Neural cell (in vitro differentiated cells): Measurements from ENCODE around the gene CIB1. TPM values are rescaled to one million over a fixed set of nuclear protein-coding genes. Genes with fewer than 3 reads are reported as not detected.
A peak's percentile ranks its signal among the peaks of the same experiment; 100 is the strongest.

ENCODE experiments used
- H2AFZ ChIP-seq: fragments of 200-600, 300-800 bp; sonication (generic), shearing (Covaris generic); 2 replicates; pipeline ENCODE4 v1.6.0; 2014; ENCODE audit warnings: low read depth, mild to moderate bottlenecking, antibody characterized with exemption, low read length, moderate library complexity
- H3F3A ChIP-seq: fragments of 200-600 bp; shearing (Covaris generic); 2 replicates; pipeline ENCODE4 v1.6.1; 2016; ENCODE audit warnings: mild to moderate bottlenecking, moderate library complexity, mixed read lengths, antibody characterized with exemption, low read length; ENCODE audit not compliant: insufficient read depth, poor library complexity, severe bottlenecking
- H3K27ac ChIP-seq: fragments of 200-600, 300-800 bp; sonication (generic), shearing (Covaris generic); 2 replicates; pipeline ENCODE4 v1.5.1; 2014; ENCODE audit warnings: mild to moderate bottlenecking, low read length, moderate library complexity
- H3K27me3 ChIP-seq: fragments of 300-800, 200-600 bp; sonication (generic), shearing (Covaris generic); 2 replicates; pipeline ENCODE4 v1.6.0; 2014; ENCODE audit warnings: mild to moderate bottlenecking, low read depth, low read length, moderate library complexity; ENCODE audit not compliant: insufficient read depth
- H3K36me3 ChIP-seq: fragments of 300-800, 200-600 bp; sonication (generic), shearing (Covaris generic); 2 replicates; pipeline ENCODE4 v1.5.1; 2014; ENCODE audit warnings: mild to moderate bottlenecking, antibody characterized with exemption, low read length, moderate library complexity; ENCODE audit not compliant: insufficient read depth
- H3K4me2 ChIP-seq: fragments of 300-800, 200-600 bp; sonication (generic), shearing (Covaris generic); 2 replicates; pipeline ENCODE4 v1.6.0; 2014; ENCODE audit warnings: mild to moderate bottlenecking, low read length
- H3K4me3 ChIP-seq: fragments of 300-800, 200-600 bp; sonication (generic), shearing (Covaris generic); 2 replicates; pipeline ENCODE4 v1.5.1; 2014; ENCODE audit warnings: mild to moderate bottlenecking, low read length, moderate library complexity
- H3K79me2 ChIP-seq: fragments of 200-600 bp; shearing (Covaris generic); replicated peaks from 2 replicates; pipeline ENCODE4 v1.6.0; 2014; ENCODE audit warnings: mild to moderate bottlenecking, low read length, moderate library complexity; ENCODE audit not compliant: insufficient read depth
- H3K9ac ChIP-seq: fragments of 300-800, 200-600 bp; sonication (generic), shearing (Covaris generic); 2 replicates; pipeline ENCODE4 v1.6.1; 2016; ENCODE audit warnings: mild to moderate bottlenecking, low read length, mixed read lengths
- H3K9me2 ChIP-seq: fragments of 200-600 bp; shearing (Covaris generic); 2 replicates; pipeline ENCODE4 v1.6.1; 2016; ENCODE audit warnings: mild to moderate bottlenecking, low read length, mixed read lengths; ENCODE audit not compliant: insufficient read depth
- H3K9me3 ChIP-seq: fragments of 200-600, 300-800 bp; sonication (generic), shearing (Covaris generic); 2 replicates; pipeline ENCODE4 v1.6.1; 2016; ENCODE audit warnings: mild to moderate bottlenecking, mixed run types, low read length, moderate library complexity, mixed read lengths
- H4K20me1 ChIP-seq: fragments of 200-600 bp; shearing (Covaris generic); 2 replicates; pipeline ENCODE4 v1.6.1; 2016; ENCODE audit warnings: mild to moderate bottlenecking, mixed run types; ENCODE audit not compliant: insufficient read depth
- EP300 ChIP-seq: fragments of 450-650 bp; conservative IDR thresholded peaks from 2 replicates; pipeline ENCODE4 v1.6.1; 2014; ENCODE audit warnings: antibody characterized with exemption, mild to moderate bottlenecking, moderate library complexity; ENCODE audit not compliant: poor library complexity, severe bottlenecking
- EZH2 ChIP-seq: fragments of 200-600, 300-800 bp; shearing (Covaris generic), sonication (generic); IDR thresholded peaks from 2 replicates; pipeline ENCODE4 v1.6.1; 2014; ENCODE audit warnings: antibody characterized with exemption, low read length, borderline replicate concordance, mild to moderate bottlenecking; ENCODE audit not compliant: insufficient read depth, poor library complexity, severe bottlenecking
- MXI1 ChIP-seq: fragments of 450-650 bp; conservative IDR thresholded peaks from 2 replicates; pipeline ENCODE4 v1.6.1; 2014; ENCODE audit warnings: antibody characterized with exemption, mild to moderate bottlenecking; ENCODE audit not compliant: poor library complexity, severe bottlenecking
- POLR2AphosphoS5 ChIP-seq: IDR thresholded peaks from 2 replicates; pipeline ENCODE4 v1.6.1; 2012
- RAD21 ChIP-seq: fragments of 450-650 bp; conservative IDR thresholded peaks from 2 replicates; pipeline ENCODE4 v1.6.1; 2014; ENCODE audit warnings: antibody characterized with exemption, mild to moderate bottlenecking, moderate library complexity
- SMC3 ChIP-seq: fragments of 450-650 bp; conservative IDR thresholded peaks from 2 replicates; pipeline ENCODE4 v1.6.1; 2014; ENCODE audit warnings: antibody characterized with exemption, mild to moderate bottlenecking, moderate library complexity; ENCODE audit not compliant: poor library complexity
- TAF1 ChIP-seq: IDR thresholded peaks from 2 replicates; pipeline ENCODE4 v1.6.1; 2012; ENCODE audit warnings: low read depth
- polyA plus RNA-seq: library from polyadenylated mRNA; depleted of rRNA; stranded (reverse); fragments of >200 nt; gene quantifications from 2 replicates; pipeline ENCODE4 v1.2.3, GENCODE V29; 2014
- TF ChIP-seq, protein P1 (sequence below): fragments of 450-650 bp; IDR thresholded peaks from 2 replicates; pipeline ENCODE4 v1.5.1; 2014; ENCODE audit warnings: antibody characterized with exemption, mild to moderate bottlenecking, moderate library complexity; ENCODE audit not compliant: poor library complexity, severe bottlenecking
- TF ChIP-seq, protein P2 (sequence below): IDR thresholded peaks from 2 replicates; pipeline ENCODE4 v1.6.1; 2012; ENCODE audit warnings: borderline replicate concordance

Gene CIB1
- polyA plus RNA-seq, 1 donor from 2014 or later = 9.4 TPM

DNA sequence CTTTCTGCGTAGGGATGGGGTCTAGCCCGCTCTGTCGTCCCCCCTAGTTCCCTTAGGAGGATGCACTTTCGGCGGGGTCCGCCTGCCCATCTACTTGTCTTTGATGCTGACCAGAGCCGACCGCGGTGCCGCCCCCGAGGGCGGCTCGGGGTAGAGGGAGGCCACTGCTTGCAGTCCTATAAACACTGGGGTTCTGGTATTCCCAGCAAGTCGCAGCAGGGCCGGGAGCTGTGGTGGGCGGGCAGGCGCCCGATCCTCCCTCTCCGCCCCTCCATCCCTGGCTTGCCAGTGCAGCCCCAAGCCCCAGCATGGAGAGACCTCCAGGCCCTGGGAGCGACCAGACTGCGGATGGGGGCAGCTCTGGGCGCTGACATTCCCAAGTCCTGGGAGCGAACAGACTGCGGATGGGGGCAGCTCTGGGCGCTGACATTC lies 31.8 kb downstream of the CIB1 start:
- Histone ChIP-seq H3K9me2 (no peaks in the 10 kb centered on the region), H3K9me3 (no peaks in the 10 kb centered on the region), H3F3A (no peaks in the 10 kb centered on the region), H3K4me3 (peak overlapping the region; percentile 89), H3K27me3 (no peaks in the 10 kb centered on the region), H3K9ac (peak overlapping the region; percentile 91), H2AFZ (peak overlapping the region; percentile 71), H3K36me3 (no peaks in the 10 kb centered on the region), H3K27ac (peak overlapping the region; percentile 80), H3K4me2 (peak overlapping the region; percentile 95), H3K79me2 (peaks cover 37% of the 10 kb centered on the region), H4K20me1 (no peaks in the 10 kb centered on the region)
- TF ChIP-seq RAD21 = no peak
- no peak for TF ChIP-seq POLR2AphosphoS5
- no peak for TF ChIP-seq TAF1
- TF ChIP-seq, protein P1, sequence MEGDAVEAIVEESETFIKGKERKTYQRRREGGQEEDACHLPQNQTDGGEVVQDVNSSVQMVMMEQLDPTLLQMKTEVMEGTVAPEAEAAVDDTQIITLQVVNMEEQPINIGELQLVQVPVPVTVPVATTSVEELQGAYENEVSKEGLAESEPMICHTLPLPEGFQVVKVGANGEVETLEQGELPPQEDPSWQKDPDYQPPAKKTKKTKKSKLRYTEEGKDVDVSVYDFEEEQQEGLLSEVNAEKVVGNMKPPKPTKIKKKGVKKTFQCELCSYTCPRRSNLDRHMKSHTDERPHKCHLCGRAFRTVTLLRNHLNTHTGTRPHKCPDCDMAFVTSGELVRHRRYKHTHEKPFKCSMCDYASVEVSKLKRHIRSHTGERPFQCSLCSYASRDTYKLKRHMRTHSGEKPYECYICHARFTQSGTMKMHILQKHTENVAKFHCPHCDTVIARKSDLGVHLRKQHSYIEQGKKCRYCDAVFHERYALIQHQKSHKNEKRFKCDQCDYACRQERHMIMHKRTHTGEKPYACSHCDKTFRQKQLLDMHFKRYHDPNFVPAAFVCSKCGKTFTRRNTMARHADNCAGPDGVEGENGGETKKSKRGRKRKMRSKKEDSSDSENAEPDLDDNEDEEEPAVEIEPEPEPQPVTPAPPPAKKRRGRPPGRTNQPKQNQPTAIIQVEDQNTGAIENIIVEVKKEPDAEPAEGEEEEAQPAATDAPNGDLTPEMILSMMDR = no peak
- TF ChIP-seq MXI1 = no peak
- TF ChIP-seq, protein P2, sequence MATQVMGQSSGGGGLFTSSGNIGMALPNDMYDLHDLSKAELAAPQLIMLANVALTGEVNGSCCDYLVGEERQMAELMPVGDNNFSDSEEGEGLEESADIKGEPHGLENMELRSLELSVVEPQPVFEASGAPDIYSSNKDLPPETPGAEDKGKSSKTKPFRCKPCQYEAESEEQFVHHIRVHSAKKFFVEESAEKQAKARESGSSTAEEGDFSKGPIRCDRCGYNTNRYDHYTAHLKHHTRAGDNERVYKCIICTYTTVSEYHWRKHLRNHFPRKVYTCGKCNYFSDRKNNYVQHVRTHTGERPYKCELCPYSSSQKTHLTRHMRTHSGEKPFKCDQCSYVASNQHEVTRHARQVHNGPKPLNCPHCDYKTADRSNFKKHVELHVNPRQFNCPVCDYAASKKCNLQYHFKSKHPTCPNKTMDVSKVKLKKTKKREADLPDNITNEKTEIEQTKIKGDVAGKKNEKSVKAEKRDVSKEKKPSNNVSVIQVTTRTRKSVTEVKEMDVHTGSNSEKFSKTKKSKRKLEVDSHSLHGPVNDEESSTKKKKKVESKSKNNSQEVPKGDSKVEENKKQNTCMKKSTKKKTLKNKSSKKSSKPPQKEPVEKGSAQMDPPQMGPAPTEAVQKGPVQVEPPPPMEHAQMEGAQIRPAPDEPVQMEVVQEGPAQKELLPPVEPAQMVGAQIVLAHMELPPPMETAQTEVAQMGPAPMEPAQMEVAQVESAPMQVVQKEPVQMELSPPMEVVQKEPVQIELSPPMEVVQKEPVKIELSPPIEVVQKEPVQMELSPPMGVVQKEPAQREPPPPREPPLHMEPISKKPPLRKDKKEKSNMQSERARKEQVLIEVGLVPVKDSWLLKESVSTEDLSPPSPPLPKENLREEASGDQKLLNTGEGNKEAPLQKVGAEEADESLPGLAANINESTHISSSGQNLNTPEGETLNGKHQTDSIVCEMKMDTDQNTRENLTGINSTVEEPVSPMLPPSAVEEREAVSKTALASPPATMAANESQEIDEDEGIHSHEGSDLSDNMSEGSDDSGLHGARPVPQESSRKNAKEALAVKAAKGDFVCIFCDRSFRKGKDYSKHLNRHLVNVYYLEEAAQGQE = no peak
- TF ChIP-seq EP300 = no peak
- no peak for TF ChIP-seq SMC3
- no peak for TF ChIP-seq EZH2

DNA sequence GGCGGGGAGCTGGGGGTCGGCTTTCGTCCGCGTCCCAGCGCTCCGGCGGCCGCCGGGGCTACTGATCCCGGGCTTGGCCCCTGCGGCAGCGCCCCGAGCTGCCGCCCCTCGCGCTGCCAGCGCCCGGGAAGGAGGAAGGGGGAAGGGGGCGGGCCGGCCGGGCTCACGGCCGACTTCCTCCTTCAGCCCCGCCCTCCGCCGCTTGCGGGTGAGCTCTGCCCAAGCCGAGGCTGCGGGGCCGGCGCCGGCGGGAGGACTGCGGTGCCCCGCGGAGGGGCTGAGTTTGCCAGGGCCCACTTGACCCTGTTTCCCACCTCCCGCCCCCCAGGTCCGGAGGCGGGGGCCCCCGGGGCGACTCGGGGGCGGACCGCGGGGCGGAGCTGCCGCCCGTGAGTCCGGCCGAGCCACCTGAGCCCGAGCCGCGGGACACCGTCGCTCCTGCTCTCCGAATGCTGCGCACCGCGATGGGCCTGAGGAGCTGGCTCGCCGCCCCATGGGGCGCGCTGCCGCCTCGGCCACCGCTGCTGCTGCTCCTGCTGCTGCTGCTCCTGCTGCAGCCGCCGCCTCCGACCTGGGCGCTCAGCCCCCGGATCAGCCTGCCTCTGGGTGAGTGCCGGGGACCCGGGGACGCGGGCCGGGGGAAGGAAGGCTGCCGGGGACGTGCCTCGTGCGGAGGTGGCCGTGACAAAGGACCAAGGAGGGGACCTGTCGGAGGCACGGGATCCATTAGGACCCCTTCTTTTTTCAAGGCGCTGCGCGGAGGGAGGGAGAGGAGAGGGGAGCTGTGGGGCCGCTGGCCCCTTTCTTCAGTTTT lies 32.4 kb downstream of the CIB1 start, which contains the start of gene SEMA4B:
TSS of gene SEMA4B (plus strand) at position 201 of the 814 bp plus-strand sequence. CDS start at position 450, 249 bp downstream.
- Histone ChIP-seq H2AFZ (peak within 1 kb of the TSS; percentile 88), H3K27me3 (no peaks in the 10 kb centered on the region), H4K20me1 (no peaks in the 10 kb centered on the region), H3K9me2 (no peaks in the 10 kb centered on the region), H3K9ac (peak within 1 kb of the TSS; percentile 91), H3K79me2 (peaks cover 33% of the 10 kb centered on the region), H3K36me3 (no peaks in the 10 kb centered on the region), H3K9me3 (no peaks in the 10 kb centered on the region), H3K4me2 (peak within 1 kb of the TSS; percentile 95), H3K4me3 (peak within 1 kb of the TSS; percentile 89), H3F3A (no peaks in the 10 kb centered on the region), H3K27ac (peak within 1 kb of the TSS; percentile 80)
- peak; percentile 54 for TF ChIP-seq POLR2AphosphoS5
- TF ChIP-seq EZH2 = no peak
- TF ChIP-seq, protein P2 = no peak
- TF ChIP-seq TAF1 = no peak
- TF ChIP-seq, protein P1 = no peak
- TF ChIP-seq MXI1 = peak; percentile 56
- peak; percentile 34 for TF ChIP-seq SMC3
- TF ChIP-seq RAD21 = peak; percentile 34
